DOHH2 (cell line): Measurements from ENCODE around the gene NPY4R.

Experiments used
- EZH2phosphoT487 ChIP-seq: fragments of 200-600 bp; sonication (generic); IDR thresholded peaks from 2 replicates; pipeline ENCODE4 v1.6.1; 2017; ENCODE audit warnings: borderline replicate concordance, mild to moderate bottlenecking, antibody characterized with exemption, low read length, moderate library complexity, mixed read lengths
- TF ChIP-seq, protein P1 (sequence below): fragments of 200-600 bp; sonication (generic); IDR thresholded peaks from one replicate; pipeline ENCODE4 v1.5.1; 2014; ENCODE audit warnings: antibody characterized with exemption, mild to moderate bottlenecking, low read depth, low read length; ENCODE audit not compliant: poor library complexity, severe bottlenecking

DNA sequence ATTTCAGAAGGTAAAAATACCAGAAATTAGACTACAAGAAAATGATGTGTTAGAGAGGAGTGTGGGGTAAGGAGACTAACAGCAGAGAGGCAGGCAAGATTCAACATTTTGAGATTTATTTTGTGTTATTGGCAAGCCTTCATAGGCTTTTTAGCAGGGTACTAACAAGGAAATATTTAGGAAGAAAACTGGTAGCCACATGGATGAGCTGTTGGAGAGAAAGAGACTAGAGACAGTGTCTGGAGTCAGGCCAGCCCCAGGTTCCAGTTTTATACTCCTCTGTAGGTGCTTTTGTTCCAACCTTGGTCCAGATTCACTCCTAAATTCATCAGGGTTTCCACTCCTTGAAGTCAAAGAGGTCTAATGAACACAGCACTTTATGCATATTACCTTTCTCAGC, 49.6 kb upstream of the NPY4R start:
- TF ChIP-seq, protein P1, sequence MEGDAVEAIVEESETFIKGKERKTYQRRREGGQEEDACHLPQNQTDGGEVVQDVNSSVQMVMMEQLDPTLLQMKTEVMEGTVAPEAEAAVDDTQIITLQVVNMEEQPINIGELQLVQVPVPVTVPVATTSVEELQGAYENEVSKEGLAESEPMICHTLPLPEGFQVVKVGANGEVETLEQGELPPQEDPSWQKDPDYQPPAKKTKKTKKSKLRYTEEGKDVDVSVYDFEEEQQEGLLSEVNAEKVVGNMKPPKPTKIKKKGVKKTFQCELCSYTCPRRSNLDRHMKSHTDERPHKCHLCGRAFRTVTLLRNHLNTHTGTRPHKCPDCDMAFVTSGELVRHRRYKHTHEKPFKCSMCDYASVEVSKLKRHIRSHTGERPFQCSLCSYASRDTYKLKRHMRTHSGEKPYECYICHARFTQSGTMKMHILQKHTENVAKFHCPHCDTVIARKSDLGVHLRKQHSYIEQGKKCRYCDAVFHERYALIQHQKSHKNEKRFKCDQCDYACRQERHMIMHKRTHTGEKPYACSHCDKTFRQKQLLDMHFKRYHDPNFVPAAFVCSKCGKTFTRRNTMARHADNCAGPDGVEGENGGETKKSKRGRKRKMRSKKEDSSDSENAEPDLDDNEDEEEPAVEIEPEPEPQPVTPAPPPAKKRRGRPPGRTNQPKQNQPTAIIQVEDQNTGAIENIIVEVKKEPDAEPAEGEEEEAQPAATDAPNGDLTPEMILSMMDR: no peak
- no peak for TF ChIP-seq EZH2phosphoT487
